SKM-1 (cell line): Measurements from ENCODE around the gene CCL3.

Experiments used
- DNase-seq: peaks from one replicate; lab custom pipeline; 2025; ENCODE audit not compliant: unreplicated experiment; lab: John Stamatoyannopoulos, UW

Gene CCL3

DNA sequence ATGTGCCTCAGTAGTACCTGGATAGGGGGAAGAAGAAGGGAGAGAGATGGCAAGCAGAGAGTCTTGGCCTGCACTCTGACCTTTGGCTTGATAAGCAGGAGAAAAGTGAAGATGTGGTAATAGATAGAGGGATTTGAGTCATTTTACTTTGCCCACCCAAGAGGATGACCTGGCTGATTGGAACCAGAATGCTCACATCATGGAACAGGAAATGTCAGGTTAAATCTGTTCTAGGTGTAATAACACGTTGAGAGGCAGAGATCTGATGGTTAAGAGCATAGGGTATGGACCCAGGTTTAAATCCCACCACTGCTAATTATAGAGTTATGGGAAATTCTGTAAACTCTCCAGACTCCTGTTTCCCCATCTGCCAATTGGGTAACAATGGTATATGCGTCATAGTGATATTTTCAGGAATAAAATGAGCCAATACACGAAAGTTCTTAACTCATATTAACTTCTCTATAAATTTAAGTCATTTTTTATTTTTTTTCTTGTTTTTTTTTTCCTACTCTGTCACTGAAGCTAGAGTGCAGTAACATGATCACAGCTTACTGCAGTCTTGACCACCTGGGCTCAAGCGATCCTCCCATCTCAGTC lies 33.9 kb downstream of the CCL3 start:
- no peak for DNase-seq

DNA sequence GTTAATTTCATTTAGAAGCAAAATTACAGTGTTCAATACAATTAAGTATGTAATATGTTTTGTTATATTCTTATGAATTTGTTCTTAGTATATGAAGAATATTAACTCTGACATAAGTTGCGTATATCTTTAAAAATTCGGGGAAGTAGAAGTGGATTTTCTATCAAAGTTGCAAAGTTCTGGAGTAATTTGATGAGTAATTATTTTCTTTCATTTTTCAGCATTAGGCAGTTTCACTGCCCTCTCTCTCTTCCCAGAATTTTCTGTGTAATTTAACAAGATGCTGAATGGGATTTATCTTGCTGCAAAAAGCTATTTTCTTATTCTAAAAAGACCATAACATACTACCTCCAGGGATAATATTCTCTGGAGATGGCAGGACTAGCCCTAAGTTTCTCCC lies 34.8 kb downstream of the CCL3 start:
- DNase-seq: no peak

DNA sequence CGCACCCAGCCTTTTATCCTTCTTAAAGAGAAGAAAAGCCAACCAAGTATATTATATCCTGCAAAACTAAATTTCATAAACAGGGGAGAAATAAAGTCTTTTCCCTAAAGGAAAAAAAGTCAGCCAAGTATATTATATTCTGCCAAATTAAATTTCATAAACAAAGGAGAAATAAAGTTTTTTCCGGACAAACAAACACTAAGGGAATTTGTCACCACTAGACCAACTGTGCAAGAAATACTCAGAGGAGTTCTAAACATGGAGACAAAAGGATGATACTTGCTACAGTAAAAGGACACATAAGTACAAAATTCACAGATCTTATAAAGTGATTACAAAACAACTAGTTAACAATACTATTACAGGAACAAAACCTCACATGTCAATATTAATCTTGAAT lies 40.3 kb downstream of the CCL3 start:
- DNase-seq: no peak

GRCh38 chr17:36048066-36048465 lies 41.9 kb downstream of the CCL3 start:
- DNase-seq: no peak
